PC-9 (cell line): ENCODE measurements around the gene MYO5B.

ENCODE experiments used
- CTCF ChIP-seq: fragments of 200-600 bp; sonication (generic); conservative IDR thresholded peaks from 2 replicates; pipeline ENCODE4 v1.6.1; 2017; ENCODE audit warnings: mixed run types, antibody characterized with exemption, mild to moderate bottlenecking, moderate library complexity
- EZH2 ChIP-seq: fragments of 200-600 bp; sonication (generic); IDR thresholded peaks from 2 replicates; pipeline ENCODE4 v1.8.0; 2017; ENCODE audit warnings: antibody characterized with exemption, low read depth

GRCh38 chr18:50093366-50094064 is 101.4 kb downstream of the MYO5B start:
- no peak for TF ChIP-seq CTCF
- TF ChIP-seq EZH2 = no peak
